NB4 (cell line): ENCODE data around the gene PCDHGA4.

Experiments used
- CTCF ChIP-seq: IDR thresholded peaks from one replicate; pipeline ENCODE4 v1.5.1; 2012; ENCODE audit warnings: low read depth, low read length
- POLR2A ChIP-seq: IDR thresholded peaks from 2 replicates; pipeline ENCODE4 v1.6.1; 2011; ENCODE audit warnings: mild to moderate bottlenecking; ENCODE audit not compliant: insufficient read length; ENCODE audit errors: extremely low read depth

GRCh38 chr5:141338538-141339306 is 16.1 kb upstream of the PCDHGA4 start, which contains the start of gene PCDHGA2:
- TF ChIP-seq CTCF (peak; percentile 6), POLR2A (no peak)
